Stimulated activated naive B cell treated with anti-CD40 and anti-IgM and Interleukin-4, amounts not matched to agents 10 μg/mL and 1 μg/mL and 100 μg/mL, for 72 hours (primary cell): ENCODE measurements around the gene POMC.

Experiments
- ATAC-seq, 2 donors: fragments of 150-1000 bp; cut with Tn5 transposase; replicated peaks; 2 replicates each; pipeline ENCODE4 v1.10.0; 2021; ENCODE audit warnings: moderate library complexity in 1 of 2
- DNase-seq: peaks from one replicate; pipeline ENCODE4 v3.0.0; 2021
- H3K27ac Mint-ChIP-seq: one replicate; pipeline ENCODE4 v1.8.0; 2022; ENCODE audit warnings: mild to moderate bottlenecking, mixed read lengths
- H3K27me3 Mint-ChIP-seq, 2 donors: one replicate each; pipeline ENCODE4 v1.8.0; 2022; ENCODE audit warnings: mixed read lengths in 2 of 2
- H3K36me3 Mint-ChIP-seq, 2 donors: one replicate each; pipeline ENCODE4 v1.8.0; 2022; ENCODE audit warnings: mixed read lengths in 2 of 2, mild to moderate bottlenecking in 1 of 2
- H3K4me1 Mint-ChIP-seq, 2 donors: one replicate each; pipeline ENCODE4 v1.8.0; 2022; ENCODE audit warnings: mixed read lengths in 2 of 2, mild to moderate bottlenecking in 1 of 2
- H3K4me3 Mint-ChIP-seq, 2 donors: one replicate each; pipeline ENCODE4 v1.8.0; 2022; ENCODE audit warnings: mild to moderate bottlenecking in 2 of 2, mixed read lengths in 2 of 2, moderate library complexity in 1 of 2
- H3K9me3 Mint-ChIP-seq, 2 donors: one replicate each; pipeline ENCODE4 v1.8.0; 2022; ENCODE audit warnings: mixed read lengths in 2 of 2, mild to moderate bottlenecking in 1 of 2

Gene POMC

GRCh38 chr2:25115249-25115883, 53.0 kb downstream of the POMC start:
- no peaks in the 10 kb centered on the region for H3K36me3 Mint-ChIP-seq
- H3K27me3 Mint-ChIP-seq: peaks cover 0 to 5% of the 10 kb centered on the region in 2 donors
- no peaks in the 10 kb centered on the region for H3K4me1 Mint-ChIP-seq
- ATAC-seq: no peak
- H3K27ac Mint-ChIP-seq: no peak overlapping the region
- H3K4me3 Mint-ChIP-seq: no peak overlapping the region
- DNase-seq: no peak
- no peaks in the 10 kb centered on the region for H3K9me3 Mint-ChIP-seq

DNA sequence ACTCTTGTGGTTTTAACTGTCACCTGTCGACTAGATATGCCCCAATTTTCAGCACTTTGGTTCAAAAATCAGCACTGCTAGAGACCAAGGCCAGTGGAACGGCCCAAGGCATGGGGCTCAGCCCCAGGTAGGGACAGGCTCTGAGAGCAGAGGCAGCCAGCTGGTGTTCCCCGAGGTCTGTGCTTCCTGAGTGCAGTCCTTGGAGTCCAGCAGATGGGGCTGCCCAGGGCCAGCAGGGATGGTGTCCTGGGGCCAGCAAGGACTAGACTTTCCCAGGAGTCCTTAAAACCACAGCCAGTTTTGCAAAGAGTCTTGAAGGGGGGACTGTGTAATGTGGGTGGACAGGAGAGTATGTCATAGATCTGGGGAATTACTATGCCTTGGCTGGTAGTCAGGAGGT, 56.3 kb downstream of the POMC start:
- DNase-seq: no peak
- Mint-ChIP-seq H3K27ac (no peak overlapping the region), H3K4me1 (no peaks in the 10 kb centered on the region), H3K4me3 (no peak overlapping the region), H3K36me3 (no peaks in the 10 kb centered on the region), H3K9me3 (no peaks in the 10 kb centered on the region), H3K27me3 (peaks cover 0 to 5% of the 10 kb centered on the region in 2 donors)
- ATAC-seq: no peak
